HG03039 (cell line): ENCODE results near the gene CCDC167.

Experiments used
- ATAC-seq: cut with Tn5 transposase; IDR thresholded peaks from one replicate; pipeline ENCODE4 v1.9.1; 2021; ENCODE audit warnings: mild to moderate bottlenecking, moderate library complexity; ENCODE audit not compliant: unreplicated experiment

The CCDC167 gene

DNA sequence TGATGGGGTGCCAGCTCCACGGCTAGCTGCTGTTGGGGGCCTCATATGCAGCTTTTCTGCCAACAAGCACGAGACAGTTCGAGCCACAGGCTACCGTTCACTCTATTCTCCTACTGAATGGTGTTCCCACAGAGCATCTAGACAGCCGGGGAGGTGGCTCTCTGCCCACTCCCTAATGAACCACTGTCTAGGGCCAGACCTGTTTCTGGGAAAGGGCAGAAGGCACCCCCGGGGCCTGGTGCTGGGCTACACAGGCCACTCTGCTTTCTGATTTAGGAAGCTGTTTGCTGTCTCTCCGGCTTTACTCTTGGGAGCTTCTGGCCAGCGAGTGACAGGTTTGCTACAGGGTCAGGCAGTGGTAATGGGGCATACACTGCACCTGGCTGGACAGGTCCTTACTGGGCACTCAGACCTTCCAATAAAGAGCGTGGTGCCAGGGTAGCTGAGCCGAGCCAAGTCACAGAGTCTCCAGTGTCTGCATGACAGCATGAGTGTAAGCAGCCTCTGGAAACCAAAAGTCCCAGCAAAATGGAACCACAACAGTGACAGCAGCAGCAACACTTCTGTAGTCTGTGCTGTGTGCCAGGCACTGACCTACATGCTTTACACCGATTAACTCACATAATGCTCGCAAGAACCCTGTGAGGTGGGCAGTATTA lies 8.4 kb downstream of the CCDC167 start:
- no peak for ATAC-seq

DNA sequence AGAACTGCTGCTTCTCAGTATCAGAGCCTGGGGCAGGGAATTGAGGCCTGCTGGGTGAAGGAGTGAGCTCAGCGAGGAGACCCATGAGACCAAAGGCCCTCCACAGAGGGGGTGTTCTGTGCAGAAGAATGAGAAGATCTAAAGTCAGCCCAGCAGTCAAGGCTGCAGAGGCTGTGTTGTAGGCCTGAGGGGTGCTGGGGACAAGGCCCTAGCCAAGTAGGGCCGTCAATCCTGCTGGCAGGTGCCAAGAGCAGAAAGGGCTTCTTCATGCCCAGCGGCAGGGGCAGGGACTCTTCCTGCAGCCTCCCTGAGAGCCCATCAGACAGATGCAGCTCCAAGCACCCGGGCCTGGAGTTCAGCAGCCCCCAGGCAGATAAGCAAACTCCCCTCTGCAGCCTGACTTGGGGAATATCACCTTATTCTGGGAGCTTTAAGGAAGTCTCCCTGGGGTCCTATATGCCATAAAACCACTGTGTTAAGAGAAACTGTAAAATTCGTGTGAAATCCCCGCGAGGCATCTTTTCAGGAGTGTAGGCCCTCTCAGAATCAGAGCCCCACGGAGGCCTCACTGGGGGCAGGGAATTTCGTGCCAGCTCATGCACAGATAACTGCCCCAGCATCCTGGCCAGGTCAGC lies 9.0 kb downstream of the CCDC167 start:
- no peak for ATAC-seq

DNA sequence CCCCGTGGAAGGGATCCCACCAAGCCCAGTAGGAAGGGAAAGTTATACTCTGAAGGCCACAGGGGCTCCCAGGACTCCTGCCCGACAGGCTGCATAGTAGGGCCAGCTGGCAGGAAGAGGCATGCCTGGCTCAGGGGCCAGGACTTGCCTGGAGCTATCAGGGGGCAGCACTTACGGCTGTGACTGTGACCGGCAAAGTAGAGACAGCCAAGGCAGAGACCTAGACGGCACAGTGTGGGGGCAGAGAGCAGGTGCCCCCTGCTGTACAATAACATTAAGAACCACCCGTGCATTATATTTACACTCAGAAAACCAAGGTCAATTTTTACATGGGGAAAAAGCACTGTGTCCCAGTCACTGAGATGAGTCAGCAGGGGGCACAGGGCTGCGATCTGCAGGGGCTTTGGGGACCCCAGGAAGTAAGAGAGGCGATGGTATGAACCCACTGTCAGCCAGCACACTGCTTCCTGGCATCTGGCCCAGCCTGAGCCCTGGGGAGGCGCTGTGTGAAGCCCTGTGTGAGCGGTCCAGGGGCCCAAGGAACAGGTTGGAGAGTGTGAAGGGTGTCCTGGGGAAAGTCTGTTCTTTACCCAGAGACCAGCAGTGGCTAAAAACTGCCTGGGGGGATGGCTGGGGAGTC lies 9.9 kb downstream of the CCDC167 start:
- no peak for ATAC-seq

DNA sequence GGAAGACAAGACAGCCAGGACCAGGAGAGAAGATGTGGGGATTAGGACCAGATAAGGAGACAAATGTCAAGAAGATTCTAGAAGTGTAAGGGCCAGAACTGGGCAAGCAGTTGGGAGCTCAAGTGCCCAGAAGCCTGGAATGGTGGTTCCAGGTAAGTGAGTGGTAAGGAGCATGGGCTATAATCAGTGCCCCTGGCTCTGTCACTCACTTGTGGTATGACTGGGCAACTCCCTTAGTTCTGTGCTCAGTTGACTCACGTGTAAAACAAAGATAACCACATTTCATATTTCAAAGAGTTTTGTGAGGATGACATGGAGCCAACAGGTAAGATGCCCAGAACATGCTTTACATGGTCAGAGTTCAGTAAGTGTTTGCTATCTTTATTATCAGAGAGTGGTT lies 11.2 kb downstream of the CCDC167 start:
- ATAC-seq: no peak

DNA sequence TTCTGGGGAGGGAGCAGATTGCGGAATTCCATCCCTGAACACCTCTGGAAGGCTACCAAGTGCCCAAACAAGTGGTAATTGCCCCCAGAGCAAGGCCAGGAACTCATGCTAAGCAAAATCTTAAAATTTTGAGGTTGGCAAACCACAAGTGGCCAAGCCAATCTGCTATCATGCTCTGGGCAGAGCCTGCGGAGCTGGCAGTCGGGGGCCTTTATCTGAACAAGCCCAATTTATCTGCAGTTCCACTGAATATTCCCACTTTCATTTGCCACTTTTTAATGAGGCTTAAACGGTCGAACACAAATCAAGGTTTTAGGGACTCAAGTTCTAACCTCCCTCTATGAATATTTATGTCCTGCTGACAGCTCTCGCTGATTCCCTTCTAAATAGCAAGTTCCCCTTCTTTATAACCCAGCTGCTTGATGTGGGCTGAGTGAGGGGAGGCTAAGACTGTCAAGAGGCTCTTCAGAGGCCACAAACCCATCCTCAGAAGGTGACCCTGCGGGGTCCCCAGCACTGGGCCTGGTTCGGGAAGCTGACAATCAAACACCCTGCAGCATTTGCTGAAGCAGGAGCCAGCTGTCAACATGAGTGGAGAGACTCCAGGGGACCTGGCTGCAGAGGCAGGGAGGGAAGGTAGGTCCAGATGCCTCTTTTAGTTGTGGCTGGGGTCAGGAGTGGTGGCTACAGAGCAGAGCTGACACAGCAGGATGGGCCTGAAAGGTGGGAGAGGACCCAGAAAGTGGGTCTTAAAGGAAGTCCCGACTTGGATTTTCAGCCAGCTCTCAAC lies 11.9 kb downstream of the CCDC167 start:
- no peak for ATAC-seq

DNA sequence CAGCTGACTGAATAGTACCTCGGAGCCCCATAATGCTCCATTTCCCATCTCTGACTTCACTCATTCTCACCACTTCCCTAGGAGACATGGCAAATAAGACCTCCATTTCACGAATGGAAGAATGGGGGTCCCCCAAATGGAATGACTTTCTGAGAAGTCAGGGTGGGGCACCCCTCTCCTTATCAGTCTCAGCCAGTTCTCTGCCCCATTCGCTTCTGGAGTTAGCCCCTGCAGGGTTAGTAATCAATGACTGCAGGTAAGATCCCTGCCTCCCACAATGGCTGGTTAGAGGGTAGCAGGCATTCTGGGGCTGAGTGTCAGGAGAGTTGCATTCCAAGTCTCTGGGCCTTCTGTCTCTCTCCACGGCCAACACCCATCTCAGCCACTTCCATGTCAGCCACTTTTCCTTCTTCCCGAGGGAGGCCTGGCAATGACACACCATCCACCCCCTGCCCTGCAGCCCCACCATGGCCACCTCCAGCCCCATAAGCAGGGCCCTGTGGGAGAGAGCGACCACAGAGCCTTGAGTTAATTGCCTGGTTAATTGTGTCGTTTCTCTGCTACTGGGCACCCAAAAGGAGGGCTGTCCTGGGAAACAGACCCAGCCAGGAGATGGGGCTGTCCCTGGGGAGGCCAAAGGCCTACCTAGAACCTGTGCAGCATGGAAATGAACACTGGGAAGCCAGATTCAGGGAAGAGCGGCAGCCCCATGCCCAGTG lies 13.4 kb downstream of the CCDC167 start:
- ATAC-seq: no peak

DNA sequence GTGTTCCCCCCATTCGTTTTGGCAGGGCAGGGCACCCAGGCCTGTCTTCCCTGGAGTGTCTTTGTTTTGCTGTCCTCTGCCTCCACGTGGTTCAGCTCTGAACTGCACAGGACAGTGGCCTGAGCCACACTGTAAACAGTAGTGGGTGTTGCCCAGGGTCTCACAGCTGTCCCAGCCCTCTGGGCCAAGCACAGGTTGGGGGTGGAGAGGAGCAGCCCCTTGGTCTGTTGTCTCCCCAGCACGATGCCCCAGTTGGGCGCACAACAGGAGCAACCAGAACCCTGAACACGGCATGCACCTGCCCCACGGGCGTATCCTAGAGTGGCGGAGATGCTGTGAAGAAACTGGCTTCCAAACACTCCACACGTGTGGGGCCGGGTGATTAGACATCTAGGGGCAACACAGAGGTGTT lies 14.4 kb downstream of the CCDC167 start:
- no peak for ATAC-seq

DNA sequence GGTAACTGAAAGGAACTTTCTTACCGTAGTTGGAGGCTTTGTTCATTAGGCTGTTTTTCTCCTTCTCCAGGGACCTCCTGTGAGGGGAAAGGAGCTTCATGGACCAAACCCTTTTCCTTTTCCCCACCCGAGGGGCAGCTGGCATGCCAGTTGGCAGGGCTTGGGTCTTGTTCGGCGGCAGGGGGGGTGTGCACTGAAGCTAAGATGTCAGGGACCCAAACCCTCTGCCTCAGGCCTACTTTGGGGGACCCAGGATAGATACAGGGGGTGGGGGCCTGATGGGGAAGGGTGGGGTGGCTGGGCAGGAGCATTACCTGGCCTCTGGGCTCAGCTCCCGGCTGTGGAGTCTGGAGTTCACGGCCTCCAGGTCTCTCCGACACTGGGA lies 14.9 kb downstream of the CCDC167 start:
- no peak for ATAC-seq

DNA sequence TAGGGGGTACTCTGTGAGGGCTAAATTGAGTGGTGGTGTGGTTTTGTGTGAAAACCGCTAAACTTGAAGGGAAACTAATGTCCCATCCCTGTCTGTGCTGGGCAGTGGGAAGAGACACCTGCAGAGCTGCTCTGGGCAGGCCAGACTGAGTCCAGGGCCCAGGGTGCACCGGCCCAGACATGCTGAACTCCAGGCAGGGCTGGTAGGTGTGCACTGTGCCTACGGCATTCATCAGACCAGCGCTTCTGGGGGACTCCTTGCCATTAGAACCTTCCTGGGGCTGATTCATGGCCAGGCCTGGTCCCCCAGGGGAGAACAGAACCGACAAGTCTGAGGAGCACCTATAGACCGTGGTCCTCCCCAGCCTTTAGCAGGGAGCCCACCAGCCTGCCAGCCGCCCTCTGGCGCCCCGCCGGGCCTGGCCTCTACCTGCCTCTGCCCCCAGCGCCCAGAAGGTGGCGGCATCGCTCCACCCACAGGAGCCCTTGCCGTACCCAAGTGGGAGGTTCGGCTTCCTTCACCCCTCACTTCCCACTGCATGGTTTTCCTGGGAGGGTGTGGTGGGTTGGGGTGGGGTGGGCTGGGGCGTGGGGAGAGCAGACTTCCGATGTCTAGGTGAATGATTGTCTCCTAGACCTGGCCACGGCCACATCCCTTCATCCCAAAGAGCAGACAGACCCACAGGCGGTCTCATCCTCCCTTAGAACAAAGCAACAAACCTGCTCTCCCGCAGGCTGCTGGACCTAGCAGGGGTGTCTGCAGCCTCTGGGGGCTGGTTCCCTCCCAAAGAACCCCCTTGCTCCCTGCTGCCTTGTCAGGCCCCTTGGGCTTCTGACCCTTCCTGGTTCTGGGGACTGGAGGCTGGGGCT lies 15.5 kb downstream of the CCDC167 start:
- no peak for ATAC-seq

DNA sequence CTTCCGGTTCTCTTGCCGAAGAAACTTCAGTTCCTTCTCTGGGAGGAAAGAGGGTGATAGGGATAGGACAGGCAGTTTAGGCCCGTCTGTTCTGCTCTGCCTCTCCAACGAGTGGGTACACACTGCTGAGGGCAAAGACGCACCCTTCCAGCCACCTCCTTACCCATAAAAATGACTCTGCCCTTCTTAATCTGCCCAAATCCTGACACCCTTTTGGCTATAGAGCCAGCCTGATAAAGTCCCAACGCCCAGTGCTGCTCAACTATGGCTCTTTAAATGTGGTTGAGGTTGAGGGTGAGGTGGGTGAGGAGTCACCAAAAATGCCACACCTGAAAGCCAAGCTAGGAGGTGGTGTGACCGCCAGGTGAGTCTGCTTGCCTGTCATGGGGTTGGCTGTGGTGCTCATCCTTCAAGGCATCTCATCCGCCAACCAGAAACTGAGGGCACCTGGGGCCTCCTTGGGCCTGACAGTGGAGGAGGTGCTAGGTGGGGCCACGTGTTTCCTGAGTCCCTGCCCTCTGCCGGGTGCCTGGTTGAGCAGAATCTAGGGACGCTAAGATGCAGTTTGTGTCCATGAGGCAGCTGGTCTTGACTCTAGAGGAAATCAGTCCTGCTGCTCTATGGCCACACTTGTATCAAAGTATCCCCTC lies 16.3 kb downstream of the CCDC167 start:
- ATAC-seq: no peak

DNA sequence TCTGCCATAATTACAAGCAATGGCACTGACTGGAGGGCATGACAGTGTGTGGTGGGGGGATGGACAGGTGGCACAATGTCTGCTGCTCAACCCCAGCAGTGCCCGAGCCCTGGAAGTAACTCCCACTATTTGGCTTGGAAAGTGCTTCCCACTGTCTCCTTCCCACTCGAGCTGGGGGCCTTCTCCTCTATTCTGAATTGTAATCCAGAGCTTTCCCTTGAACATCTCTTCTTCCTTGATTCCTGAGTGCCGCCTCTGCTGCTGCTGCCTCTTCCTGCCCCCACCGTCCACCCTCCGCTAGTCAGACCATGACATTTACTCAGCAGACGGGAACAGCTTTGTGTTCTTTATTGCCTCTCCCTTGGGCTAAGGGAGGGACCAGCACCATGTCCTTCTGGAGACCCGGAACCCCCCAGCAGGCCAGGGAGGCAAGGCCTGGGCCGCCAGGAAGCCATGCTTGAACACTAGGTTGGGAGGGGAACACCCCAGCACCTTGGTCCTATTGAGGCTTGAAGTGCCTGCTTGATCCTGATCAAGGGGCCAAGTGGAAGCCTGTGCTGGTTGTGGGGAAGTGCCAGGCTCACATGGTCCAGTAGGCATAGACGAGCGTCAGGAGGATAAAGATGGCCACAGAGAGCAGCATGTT lies 17.0 kb downstream of the CCDC167 start:
- ATAC-seq: no peak

DNA sequence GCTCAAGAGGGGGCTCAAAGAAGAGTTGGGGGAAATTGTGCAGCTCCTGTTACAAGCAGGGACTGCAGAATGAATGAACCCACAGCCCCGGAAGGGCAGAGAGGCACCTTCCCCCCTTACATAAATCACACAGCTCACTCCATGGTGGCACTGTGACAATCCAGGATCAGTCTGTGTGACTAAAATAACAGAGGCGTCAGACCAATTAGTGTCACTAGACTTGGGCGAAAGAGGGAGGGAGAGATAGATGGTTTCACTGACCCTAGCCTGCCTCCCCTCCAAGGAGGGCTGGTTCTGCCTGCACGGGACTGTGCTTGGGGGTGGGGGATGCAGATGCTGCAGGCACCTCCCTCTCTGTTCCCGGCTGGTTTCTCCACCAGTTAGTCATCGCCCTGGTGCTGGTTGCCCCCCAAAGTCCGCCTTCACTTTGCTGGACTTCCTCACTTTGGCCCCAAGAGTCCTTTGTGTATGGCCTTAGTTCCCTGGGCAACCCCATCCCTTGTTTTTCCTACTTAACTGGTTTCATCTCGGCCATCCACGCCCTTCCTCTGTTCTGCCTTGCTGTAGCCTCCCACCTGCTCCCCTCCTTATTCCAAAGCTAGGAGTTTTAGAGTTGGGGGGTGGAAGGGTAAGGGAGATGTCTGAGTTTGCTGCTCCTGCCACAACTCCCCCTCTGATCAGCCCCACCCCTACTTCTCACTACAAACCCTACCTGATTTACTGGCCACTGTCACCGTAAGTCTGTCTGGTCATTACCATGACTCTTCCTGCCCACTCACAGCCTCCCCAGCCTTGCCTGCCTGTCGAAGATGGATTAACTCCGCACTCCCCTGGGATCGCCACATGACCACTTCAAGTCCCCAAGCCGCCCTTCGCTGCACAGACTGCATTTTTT lies 17.7 kb downstream of the CCDC167 start:
- no peak for ATAC-seq

DNA sequence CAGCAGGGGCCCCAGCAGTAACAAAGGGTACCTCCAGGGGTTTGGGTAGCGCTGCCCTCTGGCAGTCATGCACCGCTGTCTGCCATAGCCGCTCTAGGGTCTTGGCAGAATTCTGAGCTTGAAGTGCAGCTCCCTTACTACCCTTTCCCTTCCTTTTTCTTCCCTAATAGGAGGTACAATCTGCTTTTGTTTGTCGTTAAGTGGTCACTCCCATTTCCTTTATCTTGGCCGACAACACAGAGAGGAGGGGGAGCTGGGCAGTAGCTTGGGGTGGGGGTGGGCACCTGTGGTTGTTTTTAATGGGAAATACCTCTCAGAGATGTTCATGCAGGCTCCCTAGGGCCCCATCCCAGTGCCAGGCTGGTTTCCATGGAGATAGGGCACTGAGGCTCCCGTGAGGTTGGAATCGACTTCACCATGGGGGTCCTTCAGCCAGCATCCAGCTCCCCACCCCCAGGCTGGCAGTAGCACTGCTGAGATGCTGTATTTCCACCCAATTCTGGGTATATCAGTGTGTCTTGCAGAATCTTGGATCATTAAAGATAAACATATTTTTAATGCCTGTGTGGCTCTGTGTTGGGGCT lies 18.6 kb downstream of the CCDC167 start:
- no peak for ATAC-seq

DNA sequence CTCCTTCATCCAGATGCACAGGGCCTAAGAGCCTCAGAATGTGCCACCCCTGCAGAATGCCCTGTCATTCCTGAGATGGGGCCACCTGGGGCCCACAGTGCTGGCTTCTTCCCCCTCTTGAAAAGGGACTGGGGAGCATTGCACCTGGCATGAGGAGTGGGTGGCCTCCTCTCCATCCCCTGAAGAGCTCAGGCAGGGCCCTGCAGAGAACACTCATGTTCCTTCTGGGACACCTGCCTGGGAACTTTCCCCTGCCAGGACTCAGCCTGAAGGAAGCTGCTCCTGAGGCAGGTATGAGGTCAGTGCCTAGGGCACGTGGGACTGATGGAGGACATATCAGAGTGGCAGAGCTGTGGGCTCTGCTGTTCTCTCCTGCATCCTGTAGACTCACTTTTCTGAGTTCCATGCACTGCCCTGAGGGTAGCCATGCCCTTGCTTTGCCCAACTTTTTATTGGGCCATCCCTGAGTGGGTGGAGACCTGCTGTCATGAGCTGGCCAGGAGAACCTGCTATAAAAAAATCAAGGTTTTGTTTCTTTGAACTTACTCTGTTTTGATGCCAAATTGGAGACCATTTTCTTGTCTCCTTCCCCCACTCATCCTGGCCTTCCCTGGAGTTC lies 19.5 kb downstream of the CCDC167 start:
- ATAC-seq: no peak

DNA sequence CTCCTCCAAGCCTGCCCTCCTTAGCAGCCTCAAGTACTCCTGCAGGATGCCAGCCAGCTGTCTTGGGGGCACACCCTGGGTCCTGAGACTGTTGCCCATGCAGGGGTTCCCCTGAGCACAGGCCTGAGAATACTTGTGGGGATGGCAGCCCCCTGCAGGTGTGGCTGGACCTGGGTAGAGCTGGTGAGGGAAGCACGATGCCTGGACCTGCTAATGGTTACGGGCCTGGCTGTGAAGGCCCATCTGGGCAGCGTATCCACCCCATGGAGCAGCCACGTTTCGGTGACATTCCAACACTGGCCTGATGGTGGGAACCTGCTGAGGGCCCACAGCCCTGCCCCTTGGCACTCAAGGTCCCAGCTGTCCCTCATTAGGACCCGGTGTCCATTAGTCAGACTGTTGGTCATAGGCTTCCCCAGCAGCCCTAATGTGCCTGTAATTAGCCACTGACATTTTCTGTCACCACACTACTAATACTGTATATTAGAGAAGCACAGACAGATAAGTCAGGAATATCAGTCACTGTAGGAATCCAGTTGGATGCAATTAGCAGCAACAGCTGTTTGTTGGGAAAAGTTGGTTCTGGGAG lies 20.3 kb downstream of the CCDC167 start:
- no peak for ATAC-seq

DNA sequence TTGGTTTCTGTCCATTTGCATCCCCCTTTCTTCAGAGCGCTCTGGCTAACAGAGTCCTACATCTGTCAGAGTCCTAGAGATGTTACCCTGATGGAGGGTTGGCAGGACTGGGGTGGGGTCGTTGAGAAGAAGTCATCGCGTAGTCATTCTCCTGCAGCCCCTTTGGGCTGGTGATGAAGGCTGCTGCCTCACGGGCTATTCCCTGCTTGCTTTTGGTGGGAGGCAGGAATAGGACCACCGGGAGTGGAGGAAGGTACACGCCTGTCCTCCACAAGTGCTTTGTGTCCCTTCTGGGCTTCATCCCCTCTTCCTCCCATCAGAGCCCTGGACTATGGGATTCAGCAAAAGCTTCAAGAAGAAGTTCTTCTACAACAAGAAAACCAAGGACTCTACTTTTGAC lies 20.9 kb downstream of the CCDC167 start:
- no peak for ATAC-seq
